ENCODE data around the gene NID1. TPM values are rescaled to one million over a fixed set of nuclear protein-coding genes. Genes with fewer than 3 reads are reported as not detected.

NID1 gene
- total RNA-seq, 2 donors from 2014 or later = 28.5 to 58.0 TPM

DNA sequence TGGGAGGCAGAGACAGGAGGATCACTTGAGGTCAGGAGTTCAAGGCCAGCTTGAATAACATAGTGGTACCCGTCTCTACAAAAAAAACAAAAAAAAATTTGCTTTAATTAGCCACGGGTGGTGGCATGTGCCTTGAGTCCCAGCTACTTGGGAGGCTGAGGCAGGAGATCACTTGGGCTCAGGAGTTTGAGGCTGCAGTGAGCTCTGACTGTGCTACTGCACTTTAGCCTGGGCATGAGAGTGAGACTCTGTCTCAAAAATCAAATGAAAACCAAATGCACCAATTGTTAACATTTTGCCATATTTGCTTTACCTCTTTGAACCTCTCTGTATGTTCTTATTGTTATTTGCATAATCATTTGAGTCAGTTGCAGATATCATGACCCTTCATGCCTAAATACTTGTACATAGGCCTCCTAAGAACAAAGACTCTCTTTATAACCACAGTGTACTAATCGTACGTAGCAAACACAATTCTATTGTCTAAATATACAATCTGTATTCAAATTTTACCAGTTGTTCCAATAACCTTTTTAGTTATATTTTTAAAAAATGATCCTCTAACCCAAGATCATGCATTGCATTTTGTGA, 8.5 kb upstream of the NID1 start:
- no peaks in the 10 kb centered on the region for H3K9me3 ChIP-seq
- H3K27ac ChIP-seq = no peak overlapping the region
- no peak overlapping the region for H3K4me3 ChIP-seq
- intact Hi-C loops (cut with DNase I) = no loop called here
- H3K27me3 ChIP-seq = no peaks in the 10 kb centered on the region
- WGBS, 2 donors = 86% methylated on average over 4 of the region's 4 CpGs
- TF ChIP-seq, protein P1, sequence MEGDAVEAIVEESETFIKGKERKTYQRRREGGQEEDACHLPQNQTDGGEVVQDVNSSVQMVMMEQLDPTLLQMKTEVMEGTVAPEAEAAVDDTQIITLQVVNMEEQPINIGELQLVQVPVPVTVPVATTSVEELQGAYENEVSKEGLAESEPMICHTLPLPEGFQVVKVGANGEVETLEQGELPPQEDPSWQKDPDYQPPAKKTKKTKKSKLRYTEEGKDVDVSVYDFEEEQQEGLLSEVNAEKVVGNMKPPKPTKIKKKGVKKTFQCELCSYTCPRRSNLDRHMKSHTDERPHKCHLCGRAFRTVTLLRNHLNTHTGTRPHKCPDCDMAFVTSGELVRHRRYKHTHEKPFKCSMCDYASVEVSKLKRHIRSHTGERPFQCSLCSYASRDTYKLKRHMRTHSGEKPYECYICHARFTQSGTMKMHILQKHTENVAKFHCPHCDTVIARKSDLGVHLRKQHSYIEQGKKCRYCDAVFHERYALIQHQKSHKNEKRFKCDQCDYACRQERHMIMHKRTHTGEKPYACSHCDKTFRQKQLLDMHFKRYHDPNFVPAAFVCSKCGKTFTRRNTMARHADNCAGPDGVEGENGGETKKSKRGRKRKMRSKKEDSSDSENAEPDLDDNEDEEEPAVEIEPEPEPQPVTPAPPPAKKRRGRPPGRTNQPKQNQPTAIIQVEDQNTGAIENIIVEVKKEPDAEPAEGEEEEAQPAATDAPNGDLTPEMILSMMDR (IDR thresholded peaks at IDR 0.05) = no peak
- no peak for TF ChIP-seq POLR2A (IDR thresholded peaks at IDR 0.05)
- no peaks in the 10 kb centered on the region for H3K36me3 ChIP-seq (replicated peaks in 1 of 2; ENCODE audit: insufficient read depth in 1 of 2, low read depth in 2 of 2)
- DNase-seq (no peak), ATAC-seq (no peak)
- no peaks in the 10 kb centered on the region for H3K4me1 ChIP-seq

DNA sequence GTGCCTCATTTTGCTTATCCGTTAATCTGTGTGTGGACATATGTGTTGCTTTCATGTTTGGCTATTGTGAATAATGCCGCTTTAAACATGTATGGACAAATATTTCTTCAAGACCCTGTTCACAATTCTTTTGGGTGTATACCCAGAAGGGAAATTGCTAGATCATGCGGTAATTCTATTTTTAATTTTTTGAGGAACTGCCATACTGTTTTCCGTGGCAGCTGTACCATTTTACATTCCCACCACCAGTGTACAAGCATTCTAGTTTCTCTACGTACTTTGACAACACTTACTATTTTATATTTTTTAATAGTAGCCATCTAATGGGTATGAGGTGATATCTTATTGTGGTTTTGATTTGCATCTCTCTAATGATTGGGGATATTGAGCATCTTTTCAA, 7.1 kb upstream of the NID1 start:
- H3K36me3 ChIP-seq (replicated peaks in 1 of 2; ENCODE audit: insufficient read depth in 1 of 2, low read depth in 2 of 2) = no peaks in the 10 kb centered on the region
- no peaks in the 10 kb centered on the region for H3K4me1 ChIP-seq
- no peak overlapping the region for H3K27ac ChIP-seq
- no peaks in the 10 kb centered on the region for H3K27me3 ChIP-seq
- H3K4me3 ChIP-seq = no peak overlapping the region
- intact Hi-C loops (cut with DNase I) = no loop called here
- DNase-seq (no peak), ATAC-seq (no peak)
- TF ChIP-seq POLR2A (IDR thresholded peaks at IDR 0.05) = no peak
- TF ChIP-seq, protein P1 (IDR thresholded peaks at IDR 0.05) = no peak
- no peaks in the 10 kb centered on the region for H3K9me3 ChIP-seq
- 78 to 89% methylated on average over 5 of the region's 5 CpGs for WGBS, 2 donors

DNA sequence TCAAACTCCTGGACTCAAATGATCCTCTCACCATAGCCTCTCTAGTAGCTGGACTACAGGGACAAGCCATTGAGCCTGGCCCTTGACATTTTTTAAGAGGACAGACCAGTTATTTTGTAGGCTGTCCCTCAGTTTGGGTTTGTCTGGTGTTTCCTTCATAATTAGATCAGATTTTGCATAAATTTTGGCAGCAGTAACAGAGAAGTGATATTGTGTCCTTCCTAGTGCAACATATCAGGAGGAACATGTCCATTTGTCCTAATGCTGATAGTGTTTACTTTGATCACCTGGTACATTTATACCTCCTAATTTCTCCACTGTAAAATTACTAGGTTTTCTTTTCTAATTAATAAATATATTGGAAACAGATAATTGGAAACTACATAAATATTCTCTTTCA, 5.9 kb upstream of the NID1 start:
- Histone ChIP-seq H3K4me1 (no peaks in the 10 kb centered on the region), H3K36me3 (replicated peaks in 1 of 2; ENCODE audit: insufficient read depth in 1 of 2, low read depth in 2 of 2) (no peaks in the 10 kb centered on the region), H3K27me3 (no peaks in the 10 kb centered on the region), H3K27ac (no peak overlapping the region), H3K4me3 (no peak overlapping the region), H3K9me3 (no peaks in the 10 kb centered on the region)
- no peak for DNase-seq
- intact Hi-C loops (cut with DNase I) = no loop called here
- ATAC-seq = no peak
- TF ChIP-seq, protein P1 (IDR thresholded peaks at IDR 0.05) = no peak
- no peak for TF ChIP-seq POLR2A (IDR thresholded peaks at IDR 0.05)

DNA sequence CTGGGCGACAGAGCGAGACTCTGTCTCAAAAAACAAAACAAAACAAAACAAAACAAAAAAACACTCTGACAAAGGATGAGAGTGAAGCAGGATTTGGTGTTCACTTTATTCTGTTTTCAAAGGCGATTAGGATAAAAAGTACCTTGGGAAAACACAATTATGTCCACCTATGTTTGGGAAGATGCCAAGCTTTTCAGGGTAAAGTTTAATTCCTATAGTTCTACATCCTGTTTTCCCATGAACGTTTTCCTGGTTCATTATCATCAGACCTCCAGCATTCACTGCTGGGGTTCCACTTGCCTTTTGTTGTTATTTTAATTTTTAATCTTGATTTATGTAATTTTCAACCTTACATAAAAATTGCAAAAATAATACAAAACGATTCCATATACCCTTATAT, 4.9 kb upstream of the NID1 start:
- Histone ChIP-seq H3K9me3 (no peaks in the 10 kb centered on the region), H3K36me3 (replicated peaks in 1 of 2; ENCODE audit: insufficient read depth in 1 of 2, low read depth in 2 of 2) (no peaks in the 10 kb centered on the region), H3K4me1 (peaks cover 9% of the 10 kb centered on the region), H3K27me3 (no peaks in the 10 kb centered on the region), H3K4me3 (no peak overlapping the region), H3K27ac (no peak overlapping the region)
- no peak for TF ChIP-seq POLR2A (IDR thresholded peaks at IDR 0.05)
- TF ChIP-seq, protein P1 (IDR thresholded peaks at IDR 0.05) = no peak
- intact Hi-C loops (cut with DNase I) = no loop called here
- ATAC-seq = no peak
- WGBS, 2 donors = 62 to 73% methylated on average over 5 of the region's 5 CpGs
- no peak for DNase-seq

DNA sequence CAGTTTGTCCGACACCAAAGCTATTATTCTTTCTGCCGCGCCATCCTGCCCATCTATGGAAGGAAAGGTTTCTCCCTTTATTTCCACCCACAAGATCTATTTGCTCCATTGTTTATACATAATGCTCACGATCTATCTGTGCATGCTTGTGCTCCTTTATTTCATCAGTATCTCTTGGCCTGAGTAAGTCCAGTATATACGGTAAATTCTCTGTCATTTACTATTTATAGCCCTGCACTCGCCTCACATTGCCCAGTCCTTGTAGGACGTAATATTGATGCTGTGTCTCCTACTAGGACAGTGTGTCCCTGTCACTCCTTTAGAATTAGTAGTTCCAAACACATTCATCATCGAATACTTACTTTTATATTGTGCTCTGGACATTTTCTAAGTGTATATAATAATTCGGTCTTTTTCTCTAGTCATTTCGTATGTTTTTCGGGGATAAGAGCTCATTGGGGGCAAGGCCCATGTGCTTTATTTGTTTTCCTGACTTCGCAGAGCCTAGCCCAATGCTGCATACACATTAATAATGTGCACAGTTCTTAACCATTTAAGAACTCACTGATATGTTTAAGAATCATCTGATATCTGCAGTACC, 3.1 kb upstream of the NID1 start:
- no peak for TF ChIP-seq POLR2A (IDR thresholded peaks at IDR 0.05)
- TF ChIP-seq, protein P1 (IDR thresholded peaks at IDR 0.05) = no peak
- 64 to 71% methylated on average over 12 of the region's 12 CpGs for WGBS, 2 donors
- Histone ChIP-seq H3K36me3 (replicated peaks in 1 of 2; ENCODE audit: insufficient read depth in 1 of 2, low read depth in 2 of 2) (no peaks in the 10 kb centered on the region), H3K4me3 (no peak overlapping the region), H3K9me3 (no peaks in the 10 kb centered on the region), H3K4me1 (peaks cover 21% of the 10 kb centered on the region), H3K27me3 (no peaks in the 10 kb centered on the region), H3K27ac (peak overlapping the region in 1 of 4 donors; percentile 6)
- intact Hi-C loops (cut with DNase I) = no loop called here
- ATAC-seq (no peak), DNase-seq (no peak)
